ENCODE data around the gene IL1RL1. TPM values are rescaled to one million over a fixed set of nuclear protein-coding genes. Genes with fewer than 3 reads are reported as not detected.

Gene IL1RL1
- total and polyA plus RNA-seq, 2 experiments from 2014 or later, result 0.35 TPM; not detected in 1

- H3K27me3 ChIP-seq (replicated peaks; ENCODE audit: insufficient read depth), result no peaks in the 10 kb centered on the region; the same call in 1 of the 2 replicates
- in situ Hi-C loops (cut with MboI), result no loop called here
These were observed 88.3 kb downstream of the IL1RL1 start for GRCh38 chr2:102399499-102400141.

GRCh38 chr2:102401456-102401855 lies 90.1 kb downstream of the IL1RL1 start:
- Histone ChIP-seq H3K4me2 (ENCODE audit: unreplicated experiment) (no peak overlapping the region), H3F3A (ENCODE audit: insufficient read depth) (no peaks in the 10 kb centered on the region), H3K27ac (no peak overlapping the region), H4K20me1 (ENCODE audit: insufficient read depth) (no peaks in the 10 kb centered on the region), H3K9me3 (ENCODE audit: low read depth) (no peaks in the 10 kb centered on the region), H3K27me3 (replicated peaks; ENCODE audit: insufficient read depth) (no peaks in the 10 kb centered on the region), H3K4me3 (no peak overlapping the region), H3K4me1 (ENCODE audit: insufficient read depth) (no peaks in the 10 kb centered on the region), H3K36me3 (ENCODE audit: low read depth) (no peaks in the 10 kb centered on the region), H3K9me2 (ENCODE audit: insufficient read depth) (no peaks in the 10 kb centered on the region), H3K79me2 (ENCODE audit: insufficient read depth) (no peaks in the 10 kb centered on the region), H3K9ac (no peak overlapping the region), H2AFZ (no peak overlapping the region)
- peak; percentile 2 for DNase-seq
- TF ChIP-seq EZH2 (IDR thresholded peaks at IDR 0.05; ENCODE audit: insufficient read depth, poor library complexity, severe bottlenecking) (no peak), EZH2phosphoT487 (IDR thresholded peaks at IDR 0.05; ENCODE audit: insufficient read depth, low read depth) (no peak)
- in situ Hi-C loops (cut with MboI), result no loop called here

More at GRCh38 chr2:102399499-102400141, 88.3 kb downstream of the IL1RL1 start:
- no peak overlapping the region for H3K4me2 ChIP-seq (ENCODE audit: unreplicated experiment)
- H4K20me1 ChIP-seq (ENCODE audit: insufficient read depth), result no peaks in the 10 kb centered on the region
- H2AFZ ChIP-seq, result no peak overlapping the region
- no peaks in the 10 kb centered on the region for H3F3A ChIP-seq (ENCODE audit: insufficient read depth)
- no peaks in the 10 kb centered on the region for H3K4me1 ChIP-seq (ENCODE audit: insufficient read depth)
- no peak for DNase-seq
- TF ChIP-seq EZH2phosphoT487 (IDR thresholded peaks at IDR 0.05; ENCODE audit: insufficient read depth, low read depth) (no peak), EZH2 (IDR thresholded peaks at IDR 0.05; ENCODE audit: insufficient read depth, poor library complexity, severe bottlenecking) (no peak)
- no peak overlapping the region for H3K4me3 ChIP-seq
- H3K79me2 ChIP-seq (ENCODE audit: insufficient read depth), result no peaks in the 10 kb centered on the region
- no peaks in the 10 kb centered on the region for H3K9me3 ChIP-seq (ENCODE audit: low read depth)
- H3K27ac ChIP-seq, result no peak overlapping the region
- no peaks in the 10 kb centered on the region for H3K36me3 ChIP-seq (ENCODE audit: low read depth)
- no peaks in the 10 kb centered on the region for H3K9me2 ChIP-seq (ENCODE audit: insufficient read depth)
- H3K9ac ChIP-seq, result no peak overlapping the region
- 70 to 74% methylated on average over 7 of the region's 7 CpGs for WGBS, 2 experiments (ENCODE audit: low coverage in 1 of 2, low lambda C conversion rate in 2 of 2, missing lambda C conversion rate in 2 of 2)

Other genes starting within 250 kb of the IL1RL1 start
- 87.9 and 93.5 TPM in 2 replicates for gene IL1R1, start 168.8 kb upstream of the IL1RL1 start, total RNA-seq (2014; rRNA removed; shearing (Covaris generic))
- 75.4 and 78.5 TPM in 2 replicates for gene IL1R1, start 168.8 kb upstream of the IL1RL1 start, polyA plus RNA-seq (2016; fragmentation: Nextera tagmentation; extraction: Ambion mirVana)
- 2.3 and 2.9 TPM in 2 replicates for gene IL1RL2, start 124.5 kb upstream of the IL1RL1 start, total RNA-seq (2014; rRNA removed; shearing (Covaris generic))
- 1.2 and 2.0 TPM in 2 replicates for gene IL1RL2, start 124.5 kb upstream of the IL1RL1 start, polyA plus RNA-seq (2016; fragmentation: Nextera tagmentation; extraction: Ambion mirVana)
- 1.5 and 1.6 TPM in 2 replicates for gene IL18R1, start 44.2 kb downstream of the IL1RL1 start, total RNA-seq (2014; rRNA removed; shearing (Covaris generic))
- gene IL18R1, start 44.2 kb downstream of the IL1RL1 start, polyA plus RNA-seq (2016; fragmentation: Nextera tagmentation; extraction: Ambion mirVana), result 1.1 and 2.1 TPM in 2 replicates
- gene IL18RAP, start 111.6 kb downstream of the IL1RL1 start, total RNA-seq (2014; rRNA removed; shearing (Covaris generic)), result not detected in 2 replicates
- gene IL18RAP, start 111.6 kb downstream of the IL1RL1 start, polyA plus RNA-seq (2016; fragmentation: Nextera tagmentation; extraction: Ambion mirVana), result 0.11 TPM in 1 of 2 replicates, not detected in the other
- not detected in 2 replicates for gene SLC9A4, start 161.7 kb downstream of the IL1RL1 start, total RNA-seq (2014; rRNA removed; shearing (Covaris generic))
- gene SLC9A4, start 161.7 kb downstream of the IL1RL1 start, polyA plus RNA-seq (2016; fragmentation: Nextera tagmentation; extraction: Ambion mirVana), result not detected in 2 replicates

Data from GM23248 (cell line).